Lower leg skin (tissue), 4 donors: ENCODE data around the gene LENEP. TPM values are rescaled to one million over a fixed set of nuclear protein-coding genes. Genes with fewer than 3 reads are reported as not detected.
A peak's percentile ranks its signal among the peaks of the same experiment; 100 is the strongest.

ENCODE experiments used
- DNase-seq, 2 donors: peaks; one replicate each; pipeline ENCODE4 v3.0.0-alpha.2; 2019; ENCODE audit warnings: low spot score in 2 of 2
- H3K4me3 ChIP-seq: fragments of 200-600 bp; sonication (generic); 2 replicates; pipeline ENCODE4 v1.5.1; 2017; ENCODE audit warnings: mild to moderate bottlenecking, low read depth; ENCODE audit not compliant: poor library complexity, severe bottlenecking
- CTCF ChIP-seq, 3 donors: fragments of 450-650 bp; IDR thresholded peaks; one replicate each; pipeline ENCODE4 v1.5.1; 2016; ENCODE audit warnings: antibody characterized with exemption in 3 of 3, mild to moderate bottlenecking in 3 of 3, moderate library complexity in 2 of 3
- POLR2A ChIP-seq, 2 donors: fragments of 450-650 bp; IDR thresholded peaks; one replicate each; pipeline ENCODE4 v1.6.1; 2016 to 2017; ENCODE audit warnings: antibody characterized with exemption in 2 of 2, mild to moderate bottlenecking in 1 of 2, moderate library complexity in 1 of 2
- WGBS, 2 donors: methylation state at CpG; one replicate each; pipeline ENCODE4 v1.1.5; 2018; 5-methylcytosine and 5-hydroxymethylcytosine counted together
- intact Hi-C: fragments of 100-400 bp; cut with DNase I; formaldehyde crosslinking; loops from one replicate; pipeline ENCODE4 v1.15.0; 2023; ENCODE audit warnings: low total_unique reads
- total RNA-seq, 4 donors: library from RNA; depleted of rRNA; stranded (reverse); fragments of >200 nt; gene quantifications; one replicate each; pipeline ENCODE4 v1.1.0, GENCODE V29; 2016

The LENEP gene
- total RNA-seq, 4 donors from 2014 or later: 1.4 TPM; not detected in 3

GRCh38 chr1:155001675-155002463 lies 8.5 kb downstream of the LENEP start:
- intact Hi-C loops: no loop called here
- TF ChIP-seq CTCF (IDR thresholded peaks at IDR 0.05) (no peak), POLR2A (IDR thresholded peaks at IDR 0.05) (no peak)
- H3K4me3 ChIP-seq: peak overlapping the region; percentile 38
- peak; percentile 100 for DNase-seq
- WGBS, 2 donors: 0 to 1% methylated on average over 12 to 25 of the region's 38 CpGs

GRCh38 chr1:155002464-155003226 lies 9.3 kb downstream of the LENEP start, which contains the start of gene ZBTB7B:
Gene ZBTB7B, plus strand, starts transcription at chr1:155002802. Its CDS starts 11,859 bp downstream, at chr1:155014661.
- no peak for TF ChIP-seq POLR2A (IDR thresholded peaks at IDR 0.05)
- TF ChIP-seq CTCF (IDR thresholded peaks at IDR 0.05): no peak
- intact Hi-C loops: no loop called here
- 1% methylated on average over 23 to 28 of the region's 35 CpGs for WGBS, 2 donors
- peak within 1 kb of the TSS; percentile 66 for H3K4me3 ChIP-seq
- DNase-seq: peak in 1 of 2 donors; percentile 92

GRCh38 chr1:155003227-155003765 lies 9.9 kb downstream of the LENEP start:
- 0 to 1% methylated on average over 31 to 37 of the region's 37 CpGs for WGBS, 2 donors
- no peak for TF ChIP-seq POLR2A (IDR thresholded peaks at IDR 0.05)
- no peak for TF ChIP-seq CTCF (IDR thresholded peaks at IDR 0.05)
- intact Hi-C loops: no loop called here

GRCh38 chr1:155003766-155004351 lies 10.5 kb downstream of the LENEP start:
- peak overlapping the region; percentile 66 for H3K4me3 ChIP-seq
- WGBS, 2 donors: 1% methylated on average over 15 of the region's 34 CpGs
- no peak for TF ChIP-seq CTCF (IDR thresholded peaks at IDR 0.05)
- TF ChIP-seq POLR2A (IDR thresholded peaks at IDR 0.05): no peak
- DNase-seq: peak in 1 of 2 donors; percentile 95
- intact Hi-C loops: no loop called here

More at GRCh38 chr1:155003227-155003765, 9.9 kb downstream of the LENEP start:
- DNase-seq: peak in 1 of 2 donors; percentile 86
- peak overlapping the region; percentile 66 for H3K4me3 ChIP-seq

- peak overlapping the region; percentile 66 for H3K4me3 ChIP-seq
- TF ChIP-seq CTCF (IDR thresholded peaks at IDR 0.05): no peak
- no peak for TF ChIP-seq POLR2A (IDR thresholded peaks at IDR 0.05)
- intact Hi-C loops: no loop called here
- 16 to 19% methylated on average over 5 of the region's 5 CpGs for WGBS, 2 donors
- DNase-seq: peak in 1 of 2 donors; percentile 86
Measured at GRCh38 chr1:155004352-155005075, 11.1 kb downstream of the LENEP start.
